AG04450 (cell line): ENCODE measurements around the gene ZMYND11. TPM values are rescaled to one million over a fixed set of nuclear protein-coding genes. Genes with fewer than 3 reads are reported as not detected.

Source experiments
- CTCF ChIA-PET: fragments of 300-600, 350-600 bp; formaldehyde crosslinking; extraction: SDS; loops from one replicate; lab custom pipeline; 2022; ENCODE audit warnings: antibody characterized with exemption, inconsistent platforms; lab: Charles Lee
- POLR2A ChIA-PET: fragments of 350-600 bp; formaldehyde crosslinking; extraction: SDS; loops from one replicate; lab custom pipeline; 2021; ENCODE audit warnings: antibody characterized with exemption, inconsistent platforms; lab: Yijun Ruan, JAX
- DNase-seq: peaks from one replicate; pipeline ENCODE4 v3.0.0-alpha.2; 2011; ENCODE audit warnings: low read depth, low spot score
- H3K27ac ChIP-seq: one replicate; pipeline ENCODE4 v1.5.1; 2012; ENCODE audit warnings: low read depth, low read length, control low read depth
- H3K27me3 ChIP-seq: one replicate; pipeline ENCODE4 v1.6.0; 2012; ENCODE audit warnings: low read length; ENCODE audit not compliant: control insufficient read depth, insufficient read depth
- H3K4me3 ChIP-seq: 2 replicates; pipeline ENCODE4 v1.5.1; 2011; ENCODE audit warnings: mild to moderate bottlenecking, low read depth, low read length, control low read depth
- H3K9me3 ChIP-seq: 2 replicates; pipeline ENCODE4 v1.5.1; 2012; ENCODE audit warnings: low read length; ENCODE audit not compliant: control insufficient read depth, insufficient read depth
- CTCF ChIP-seq: IDR thresholded peaks from 2 replicates; pipeline ENCODE4 v1.5.1; 2011; ENCODE audit warnings: low read depth, low read length, control low read depth, inconsistent platforms
- polyA plus RNA-seq: library from polyadenylated mRNA; depleted of rRNA; stranded (reverse); fragments of >200 nt; gene quantifications from 2 replicates; pipeline ENCODE4 v1.2.3, GENCODE V29; 2011; rRNA removed
- small RNA-seq: library from RNA; depleted of rRNA; stranded (forward); fragments of <200 nt; gene quantifications from one replicate; pipeline ENCODE3, GENCODE V24; 2012; ENCODE audit warnings: low read depth; ENCODE audit not compliant: insufficient read length

Gene ZMYND11
- polyA plus RNA-seq, 1 experiment, result 76.0 TPM

GRCh38 chr10:301536-301935, 166.3 kb downstream of the ZMYND11 start:
- ChIA-PET POLR2A (no interaction called here), CTCF (no interaction called here)
- no peak overlapping the region for H3K4me3 ChIP-seq
- TF ChIP-seq CTCF, result no peak
- H3K27me3 ChIP-seq, result no peaks in the 10 kb centered on the region
- no peaks in the 10 kb centered on the region; the same call in 1 of the 2 replicates for H3K9me3 ChIP-seq
- H3K27ac ChIP-seq, result no peak overlapping the region
- no peak for DNase-seq

Small RNA genes lying within 50 kb of the gene (small RNA-seq; reads per million reads assigned to genes)
- gene RNA5SP297 (not detected), gene RNA5SP298 (not detected)

Other genes with a start within 250 kb of the ZMYND11 start
- gene TUBB8, start 86.2 kb upstream of the ZMYND11 start, polyA plus RNA-seq, result 0.20 TPM in 1 of 2 replicates, not detected in the other